Measurements from ENCODE around the gene GCG.

GCG gene

DNA sequence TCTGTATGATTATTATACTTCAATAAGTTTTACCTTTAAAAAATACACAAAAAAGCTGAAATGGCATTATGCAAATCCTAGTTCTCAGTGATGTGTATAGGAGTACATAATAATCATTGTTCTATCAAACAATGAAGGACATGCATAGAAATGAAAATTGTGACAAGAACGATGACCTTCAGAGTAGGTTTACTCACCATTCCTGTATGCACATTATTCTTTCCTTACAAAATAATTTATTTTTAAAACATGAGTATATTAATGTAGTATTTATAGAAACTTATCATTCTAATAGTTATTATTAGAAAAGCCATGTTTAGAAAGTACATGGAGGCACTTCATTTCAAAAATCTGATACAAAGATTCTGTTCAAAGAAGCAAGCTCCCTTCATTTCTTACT lies 45.3 kb downstream of the GCG start:
- TF ChIP-seq, protein P1, sequence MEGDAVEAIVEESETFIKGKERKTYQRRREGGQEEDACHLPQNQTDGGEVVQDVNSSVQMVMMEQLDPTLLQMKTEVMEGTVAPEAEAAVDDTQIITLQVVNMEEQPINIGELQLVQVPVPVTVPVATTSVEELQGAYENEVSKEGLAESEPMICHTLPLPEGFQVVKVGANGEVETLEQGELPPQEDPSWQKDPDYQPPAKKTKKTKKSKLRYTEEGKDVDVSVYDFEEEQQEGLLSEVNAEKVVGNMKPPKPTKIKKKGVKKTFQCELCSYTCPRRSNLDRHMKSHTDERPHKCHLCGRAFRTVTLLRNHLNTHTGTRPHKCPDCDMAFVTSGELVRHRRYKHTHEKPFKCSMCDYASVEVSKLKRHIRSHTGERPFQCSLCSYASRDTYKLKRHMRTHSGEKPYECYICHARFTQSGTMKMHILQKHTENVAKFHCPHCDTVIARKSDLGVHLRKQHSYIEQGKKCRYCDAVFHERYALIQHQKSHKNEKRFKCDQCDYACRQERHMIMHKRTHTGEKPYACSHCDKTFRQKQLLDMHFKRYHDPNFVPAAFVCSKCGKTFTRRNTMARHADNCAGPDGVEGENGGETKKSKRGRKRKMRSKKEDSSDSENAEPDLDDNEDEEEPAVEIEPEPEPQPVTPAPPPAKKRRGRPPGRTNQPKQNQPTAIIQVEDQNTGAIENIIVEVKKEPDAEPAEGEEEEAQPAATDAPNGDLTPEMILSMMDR (conservative IDR thresholded peaks at IDR 0.05; ENCODE audit: low read length), result no peak
- no peak overlapping the region for H3K4me3 ChIP-seq (ENCODE audit: low read length)
- no peak for DNase-seq (ENCODE audit: low read depth)

DNA sequence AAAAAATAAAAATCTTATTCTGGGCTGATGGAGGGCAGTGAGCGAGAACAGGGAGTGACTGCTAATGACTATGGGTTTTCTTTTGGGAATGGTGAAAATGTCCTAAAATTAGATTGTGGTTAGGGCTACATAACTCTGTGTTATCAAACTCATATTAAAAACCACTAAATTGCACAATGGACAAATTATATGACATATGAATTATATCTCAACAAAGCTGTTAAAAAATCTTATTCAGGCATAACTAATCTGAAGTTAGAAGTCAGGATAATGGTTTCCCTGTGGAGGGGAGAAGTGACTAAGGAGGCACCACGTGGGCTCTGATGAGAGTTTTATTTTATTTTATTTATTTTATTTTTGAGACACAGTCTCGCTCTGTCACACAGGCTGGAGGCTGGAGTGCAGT lies 45.9 kb downstream of the GCG start:
- TF ChIP-seq, protein P1 (conservative IDR thresholded peaks at IDR 0.05; ENCODE audit: low read length), result no peak
- DNase-seq (ENCODE audit: low read depth), result peak; percentile 84
- H3K4me3 ChIP-seq (ENCODE audit: low read length), result no peak overlapping the region

DNA sequence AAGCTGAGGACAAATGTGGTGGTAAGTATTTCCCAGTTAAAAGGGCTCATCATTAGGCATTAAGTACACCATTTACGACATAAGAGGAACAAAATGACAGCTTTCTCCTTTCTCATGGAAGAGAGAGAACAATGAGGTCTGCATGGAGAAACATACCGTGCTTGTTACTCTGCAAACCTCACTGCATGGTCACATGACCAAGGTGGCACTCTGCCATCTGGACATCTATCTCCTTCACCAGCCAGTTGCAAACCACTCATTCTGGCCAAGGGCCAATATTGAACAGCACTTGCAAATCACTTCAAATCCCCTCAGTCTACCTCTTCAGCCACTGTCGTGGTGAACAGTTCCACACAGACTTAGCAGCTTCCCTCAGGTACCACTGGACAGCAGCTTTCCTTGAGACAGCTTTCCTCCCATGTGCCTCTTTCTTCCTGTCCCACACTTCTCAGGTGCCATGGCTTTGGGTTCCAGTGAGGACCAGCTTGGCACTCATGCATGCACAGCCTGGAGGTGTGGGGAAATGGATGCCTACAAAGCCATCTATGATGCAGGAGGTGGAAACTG lies 48.5 kb downstream of the GCG start:
- H3K4me3 ChIP-seq (ENCODE audit: low read length), result no peak overlapping the region
- TF ChIP-seq, protein P1 (conservative IDR thresholded peaks at IDR 0.05; ENCODE audit: low read length), result no peak
- no peak for DNase-seq (ENCODE audit: low read depth)

DNA sequence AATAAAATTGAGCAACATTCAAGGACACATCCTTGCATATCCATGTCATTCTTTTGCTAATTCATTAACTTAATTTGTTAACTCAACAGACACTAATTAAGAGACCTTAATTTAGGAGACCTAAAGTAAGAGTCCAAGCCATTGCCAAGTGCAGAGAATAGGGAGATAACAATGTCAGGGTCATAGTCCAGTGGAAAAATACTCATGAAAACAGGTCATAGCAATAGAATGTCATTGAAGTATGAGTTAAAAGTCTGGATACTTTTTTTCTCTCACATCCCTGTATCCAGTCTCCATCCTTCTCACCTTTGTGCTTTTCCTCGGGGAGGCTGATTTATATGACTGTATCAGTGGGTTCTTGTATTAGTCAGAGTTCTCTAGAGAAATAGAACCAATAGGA lies 51.5 kb downstream of the GCG start:
- DNase-seq (ENCODE audit: low read depth), result no peak
- TF ChIP-seq, protein P1 (conservative IDR thresholded peaks at IDR 0.05; ENCODE audit: low read length), result no peak
- H3K4me3 ChIP-seq (ENCODE audit: low read length), result no peak overlapping the region

DNA sequence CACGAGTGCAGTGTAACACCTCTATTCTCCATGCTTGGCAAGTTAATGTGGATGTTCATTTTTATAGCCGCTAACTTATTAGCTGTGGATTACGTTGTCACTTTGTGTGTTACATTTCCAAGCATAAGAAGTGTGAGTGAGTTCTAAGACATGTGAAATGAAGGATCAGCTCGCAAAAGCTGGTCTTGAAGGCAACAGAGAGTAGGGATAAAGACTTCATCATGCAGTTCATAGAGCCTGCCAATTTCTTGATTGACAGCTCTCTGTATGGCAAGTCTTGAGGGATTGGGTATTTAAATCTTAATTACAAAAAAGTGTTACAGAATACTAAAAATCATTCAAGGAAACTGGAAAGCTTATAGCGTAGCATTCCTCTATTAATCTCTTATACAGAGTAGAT lies 52.2 kb downstream of the GCG start:
- TF ChIP-seq, protein P1 (conservative IDR thresholded peaks at IDR 0.05; ENCODE audit: low read length), result no peak
- H3K4me3 ChIP-seq (ENCODE audit: low read length), result no peak overlapping the region
- DNase-seq (ENCODE audit: low read depth), result no peak

All from AG10803 (cell line).